Measurements from ENCODE around the gene PCSK6. TPM values are rescaled to one million over a fixed set of nuclear protein-coding genes. Genes with fewer than 3 reads are reported as not detected.
"Not testable (repeated sequence)": the region's sequence is repeated elsewhere in the genome, so short reads cannot be mapped to it uniquely, and the experiment has no call there.

PCSK6 gene
- total RNA-seq, 2 experiments from 2014 or later, result 0.46 to 0.74 TPM

GRCh38 chr15:101406526-101407195 is 82.8 kb downstream of the PCSK6 start:
- H3K9me3 Mint-ChIP-seq, result no peaks in the 10 kb centered on the region
- ChIA-PET CTCF (no interaction called here), POLR2A (no interaction called here)

DNA sequence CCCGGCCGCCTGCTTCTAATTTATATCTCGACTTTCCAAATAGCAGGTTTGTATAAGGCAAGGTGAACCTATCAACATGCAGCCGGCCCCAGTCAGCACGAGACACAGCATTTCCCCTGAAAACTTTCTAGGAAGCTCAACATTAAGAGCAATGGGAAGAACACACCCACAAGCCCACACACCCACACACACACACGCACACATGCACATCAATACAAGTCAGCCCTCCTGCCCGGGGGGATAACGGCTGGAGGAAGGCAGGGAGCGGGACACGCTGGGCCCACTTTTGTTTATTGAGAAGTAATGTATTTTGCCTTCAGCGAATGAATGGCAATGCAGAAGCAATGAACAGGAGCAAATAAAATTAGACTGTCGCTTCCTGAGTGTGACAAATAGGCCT is 83.5 kb downstream of the PCSK6 start:
- CTCF ChIA-PET, result no interaction called here
- Mint-ChIP-seq H3K4me3 (no peak overlapping the region), H3K4me1 (no peaks in the 10 kb centered on the region), H3K27me3 (no peaks in the 10 kb centered on the region), H3K36me3 (ENCODE audit: low read depth) (no peaks in the 10 kb centered on the region), H3K9me3 (no peaks in the 10 kb centered on the region), H3K27ac (no peak overlapping the region)
- POLR2A ChIA-PET, result no interaction called here
- peak; percentile 1 for DNase-seq

More at GRCh38 chr15:101406526-101407195, 82.8 kb downstream of the PCSK6 start:
- peak; percentile 2 for DNase-seq
- no peaks in the 10 kb centered on the region for H3K27me3 Mint-ChIP-seq
- no peaks in the 10 kb centered on the region for H3K4me1 Mint-ChIP-seq
- no peaks in the 10 kb centered on the region for H3K36me3 Mint-ChIP-seq (ENCODE audit: low read depth)
- no peak overlapping the region for H3K27ac Mint-ChIP-seq
- no peak overlapping the region for H3K4me3 Mint-ChIP-seq

DNA sequence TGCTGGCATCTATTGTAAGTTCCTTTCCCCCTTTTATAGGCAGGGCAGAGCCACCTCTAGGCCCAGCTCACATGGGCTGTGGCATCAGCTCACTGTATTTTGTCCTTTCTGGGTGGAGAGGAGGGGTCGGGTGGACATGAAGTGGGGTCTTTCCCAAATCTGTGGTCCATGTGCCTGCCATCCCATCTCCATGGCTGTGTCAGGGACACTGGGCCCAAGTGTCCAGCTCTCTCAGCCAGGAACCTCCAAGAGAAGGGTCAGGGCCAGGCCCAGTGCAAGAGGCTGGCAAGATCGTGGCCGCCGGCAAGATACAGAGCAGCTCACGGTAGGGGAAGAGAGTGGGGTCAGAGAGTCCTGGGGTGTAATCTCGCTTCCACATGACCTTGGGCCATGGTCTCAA is 85.3 kb downstream of the PCSK6 start:
- H3K4me3 Mint-ChIP-seq, result no peak overlapping the region
- no peak overlapping the region for H3K27ac Mint-ChIP-seq
- H3K9me3 Mint-ChIP-seq, result no peaks in the 10 kb centered on the region
- H3K36me3 Mint-ChIP-seq (ENCODE audit: low read depth), result no peaks in the 10 kb centered on the region
- ChIA-PET POLR2A (no interaction called here), CTCF (interaction anchor here (1.0 kb wide), 1 partner anchor 15 kb away, joined by 3 read pairs; no protein-coding TSS in a partner anchor)
- H3K27me3 Mint-ChIP-seq, result peaks cover 4% of the 10 kb centered on the region
- no peaks in the 10 kb centered on the region for H3K4me1 Mint-ChIP-seq
- no peak for DNase-seq

GRCh38 chr15:101402883-101403282 is 86.6 kb downstream of the PCSK6 start:
- POLR2A ChIA-PET; H3K36me3 Mint-ChIP-seq (ENCODE audit: low read depth); H3K4me3 Mint-ChIP-seq; DNase-seq; H3K4me1 Mint-ChIP-seq; H3K9me3 Mint-ChIP-seq; H3K27me3 Mint-ChIP-seq; H3K27ac Mint-ChIP-seq; CTCF ChIA-PET: not testable (repeated sequence)

GRCh38 chr15:101401286-101401685 is 88.2 kb downstream of the PCSK6 start:
- Mint-ChIP-seq H3K4me1 (no peaks in the 10 kb centered on the region), H3K27me3 (peaks cover 13% of the 10 kb centered on the region), H3K27ac (no peak overlapping the region), H3K4me3 (no peak overlapping the region), H3K9me3 (no peaks in the 10 kb centered on the region), H3K36me3 (ENCODE audit: low read depth) (no peaks in the 10 kb centered on the region)
- no peak for DNase-seq
- CTCF ChIA-PET, result no interaction called here
- POLR2A ChIA-PET, result no interaction called here

- CTCF ChIA-PET, result interaction anchor here (0.7 to 1.0 kb wide), 2 partner anchors 9 to 59 kb away, joined by 3 read pairs; no protein-coding TSS in a partner anchor
- Mint-ChIP-seq H3K4me3 (no peak overlapping the region), H3K36me3 (ENCODE audit: low read depth) (no peaks in the 10 kb centered on the region), H3K27me3 (peaks cover 20% of the 10 kb centered on the region), H3K4me1 (no peaks in the 10 kb centered on the region), H3K9me3 (no peaks in the 10 kb centered on the region), H3K27ac (no peak overlapping the region)
- DNase-seq, result peak; percentile 1
- POLR2A ChIA-PET, result no interaction called here
Observed at GRCh38 chr15:101399431-101399830, 90.1 kb downstream of the PCSK6 start.

DNA sequence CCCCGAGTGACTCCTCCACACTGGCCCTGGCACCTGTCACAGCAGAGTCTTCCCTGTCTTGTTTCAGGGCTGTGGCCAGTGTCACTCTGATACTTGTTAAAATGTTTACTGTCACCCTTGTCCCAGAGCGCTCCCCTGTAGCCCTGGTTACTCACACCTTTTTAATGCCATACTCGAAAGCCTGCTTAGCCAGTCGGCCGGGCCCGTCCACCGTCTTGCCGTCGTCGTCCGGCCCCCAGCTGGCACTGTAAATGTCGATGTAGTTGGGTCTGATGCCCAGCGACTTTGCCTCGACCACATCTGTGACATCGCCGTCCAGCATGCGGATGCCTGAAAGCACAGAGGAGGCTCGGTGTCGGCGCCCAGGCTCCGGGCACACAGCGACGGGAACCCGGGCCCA is 91.3 kb downstream of the PCSK6 start:
- no peaks in the 10 kb centered on the region for H3K9me3 Mint-ChIP-seq
- CTCF ChIA-PET, result no interaction called here
- H3K36me3 Mint-ChIP-seq (ENCODE audit: low read depth), result no peaks in the 10 kb centered on the region
- DNase-seq, result no peak
- no peak overlapping the region for H3K4me3 Mint-ChIP-seq
- no peak overlapping the region for H3K27ac Mint-ChIP-seq
- no peaks in the 10 kb centered on the region for H3K4me1 Mint-ChIP-seq
- POLR2A ChIA-PET, result no interaction called here
- peaks cover 23% of the 10 kb centered on the region for H3K27me3 Mint-ChIP-seq

GRCh38 chr15:101397521-101398003 is 91.9 kb downstream of the PCSK6 start:
- POLR2A ChIA-PET, result no interaction called here

GRCh38 chr15:101396484-101397261 is 92.8 kb downstream of the PCSK6 start:
- Mint-ChIP-seq H3K36me3 (ENCODE audit: low read depth) (no peaks in the 10 kb centered on the region), H3K4me1 (no peaks in the 10 kb centered on the region)
- CTCF ChIA-PET, result no interaction called here

More at GRCh38 chr15:101397521-101398003, 91.9 kb downstream of the PCSK6 start:
- no peak for DNase-seq
- Mint-ChIP-seq H3K4me1 (no peaks in the 10 kb centered on the region), H3K27me3 (peaks cover 24% of the 10 kb centered on the region), H3K4me3 (no peak overlapping the region), H3K27ac (no peak overlapping the region), H3K36me3 (ENCODE audit: low read depth) (no peaks in the 10 kb centered on the region), H3K9me3 (no peaks in the 10 kb centered on the region)
- CTCF ChIA-PET, result no interaction called here

DNA sequence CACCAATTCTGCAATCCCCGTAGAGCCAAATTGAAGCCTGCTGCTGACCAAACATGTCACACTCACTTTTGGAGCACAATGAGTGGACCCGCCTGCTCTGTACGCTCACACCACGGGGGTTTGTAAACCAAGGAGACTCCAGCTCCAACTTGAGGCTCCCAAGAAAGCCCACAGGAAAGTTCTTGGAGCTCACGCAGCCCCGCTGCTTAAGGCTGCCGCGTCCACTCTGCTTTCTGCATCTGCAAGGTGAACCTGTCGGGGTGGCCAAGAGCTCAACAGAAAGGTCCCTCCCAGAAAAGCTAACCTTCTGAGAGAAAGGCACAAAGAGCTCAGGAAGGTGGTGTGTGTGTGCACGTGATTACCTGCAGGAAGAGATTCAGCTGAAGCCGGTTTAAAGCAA is 94.9 kb downstream of the PCSK6 start:
- Mint-ChIP-seq H3K4me3 (no peak overlapping the region), H3K36me3 (ENCODE audit: low read depth) (no peaks in the 10 kb centered on the region), H3K27ac (no peak overlapping the region), H3K4me1 (no peaks in the 10 kb centered on the region), H3K27me3 (peaks cover 23% of the 10 kb centered on the region), H3K9me3 (no peaks in the 10 kb centered on the region)
- ChIA-PET CTCF (no interaction called here), POLR2A (no interaction called here)
- no peak for DNase-seq

More at GRCh38 chr15:101396484-101397261, 92.8 kb downstream of the PCSK6 start:
- DNase-seq, result no peak
- POLR2A ChIA-PET, result no interaction called here
- H3K27me3 Mint-ChIP-seq, result peaks cover 25% of the 10 kb centered on the region
- H3K4me3 Mint-ChIP-seq, result no peak overlapping the region
- H3K27ac Mint-ChIP-seq, result no peak overlapping the region
- H3K9me3 Mint-ChIP-seq, result no peaks in the 10 kb centered on the region

DNA sequence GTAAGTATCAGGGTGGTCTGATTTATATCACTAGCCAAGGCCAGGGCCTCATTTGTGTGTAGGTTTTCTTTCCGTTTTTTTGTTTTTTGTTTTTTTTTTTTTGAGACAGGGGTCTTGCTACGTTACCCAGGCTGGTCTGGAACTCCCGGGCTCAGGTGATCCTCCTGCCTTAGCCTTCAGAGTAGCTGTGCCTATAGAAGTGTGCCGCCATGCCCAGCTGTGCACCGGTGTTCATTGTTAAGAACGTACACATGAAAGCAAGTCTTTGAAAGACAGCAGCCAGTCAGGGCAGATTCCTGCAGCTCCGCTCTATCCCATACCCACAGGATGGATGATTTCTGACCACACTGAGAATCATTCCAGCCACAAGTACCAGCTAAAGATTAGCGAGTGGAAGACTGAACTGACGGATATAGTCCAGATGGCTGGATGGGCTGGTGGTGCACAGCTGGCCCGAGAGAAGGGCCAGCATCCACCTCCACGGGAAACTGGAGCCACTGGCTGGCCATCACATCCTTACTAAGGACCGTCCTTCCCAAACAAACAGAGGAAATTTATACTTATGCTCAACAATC is 95.4 kb downstream of the PCSK6 start:
- CTCF ChIA-PET, result no interaction called here
- DNase-seq, result no peak
- no peaks in the 10 kb centered on the region for H3K9me3 Mint-ChIP-seq
- H3K27ac Mint-ChIP-seq, result no peak overlapping the region
- POLR2A ChIA-PET, result no interaction called here
- H3K27me3 Mint-ChIP-seq, result peaks cover 23% of the 10 kb centered on the region
- no peaks in the 10 kb centered on the region for H3K36me3 Mint-ChIP-seq (ENCODE audit: low read depth)
- no peak overlapping the region for H3K4me3 Mint-ChIP-seq
- H3K4me1 Mint-ChIP-seq, result no peaks in the 10 kb centered on the region

DNA sequence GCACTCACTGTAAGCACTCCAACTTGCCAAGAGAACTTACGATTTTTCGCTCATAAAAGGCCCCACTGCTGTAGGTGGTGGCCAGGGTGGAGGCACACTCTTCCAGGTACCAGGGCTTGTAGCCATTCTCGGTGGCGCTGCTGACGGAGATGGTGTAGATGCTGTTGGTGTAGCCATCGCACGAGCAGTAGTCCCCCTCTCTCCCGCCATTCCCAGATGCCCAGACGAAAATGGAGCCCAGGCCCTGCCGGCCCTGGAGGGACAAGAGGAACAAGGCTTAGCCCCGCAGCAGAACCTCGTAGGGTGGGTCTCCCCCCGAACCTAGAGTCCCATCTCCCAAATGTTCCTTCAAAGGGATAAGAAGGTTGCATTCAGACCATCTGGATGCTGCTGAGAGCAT is 96.3 kb downstream of the PCSK6 start:
- Mint-ChIP-seq H3K9me3 (no peaks in the 10 kb centered on the region), H3K36me3 (ENCODE audit: low read depth) (no peaks in the 10 kb centered on the region), H3K27ac (no peak overlapping the region), H3K27me3 (peaks cover 21% of the 10 kb centered on the region), H3K4me3 (no peak overlapping the region), H3K4me1 (no peaks in the 10 kb centered on the region)
- DNase-seq, result no peak
- ChIA-PET CTCF (no interaction called here), POLR2A (no interaction called here)

DNA sequence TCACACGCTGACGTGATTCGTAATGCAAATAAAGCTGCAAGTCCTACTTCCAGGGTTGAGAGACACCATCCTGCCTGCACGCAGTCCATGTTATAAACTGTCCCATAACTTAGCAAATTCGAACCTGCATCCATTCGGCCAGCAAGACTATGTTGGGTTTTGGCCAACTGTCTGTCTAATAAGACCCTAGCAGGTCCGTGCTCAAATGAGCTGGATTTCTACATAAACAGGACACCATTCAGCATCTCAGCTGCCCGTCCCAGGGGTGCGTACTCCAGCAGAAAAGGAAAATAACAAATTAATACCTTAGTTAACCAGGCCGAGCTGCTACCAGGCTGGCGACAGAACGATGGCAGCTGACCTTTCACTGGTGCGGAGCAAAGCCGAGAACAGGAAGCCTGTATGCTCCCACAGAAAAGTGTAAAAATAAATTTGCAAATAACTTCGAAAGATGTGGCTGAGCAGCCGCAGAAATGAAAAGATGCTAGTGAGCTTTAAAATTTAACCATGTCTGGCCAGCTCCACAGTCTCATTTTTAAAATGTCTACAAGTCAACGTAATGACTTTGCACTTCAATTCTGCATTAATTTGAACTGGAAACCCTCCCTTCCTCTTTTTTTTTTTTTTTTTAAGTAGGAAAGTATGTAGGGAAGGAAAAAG is 97.4 kb downstream of the PCSK6 start:
- ChIA-PET POLR2A (no interaction called here), CTCF (interaction anchor here (1.0 kb wide), 1 partner anchor 33 kb away, joined by 3 read pairs; no protein-coding TSS in a partner anchor)
- H3K27ac Mint-ChIP-seq, result no peak overlapping the region
- no peak overlapping the region for H3K4me3 Mint-ChIP-seq
- DNase-seq, result no peak
- peaks cover 14% of the 10 kb centered on the region for H3K27me3 Mint-ChIP-seq
- H3K9me3 Mint-ChIP-seq, result no peaks in the 10 kb centered on the region
- H3K4me1 Mint-ChIP-seq, result no peaks in the 10 kb centered on the region
- no peaks in the 10 kb centered on the region for H3K36me3 Mint-ChIP-seq (ENCODE audit: low read depth)

Measured in activated CD4-positive, alpha-beta T cell treated with anti-CD3 and anti-CD28 coated beads, Interleukin-2, amount 10 ng/mL, durations not matched to agents 7 days and 5 days (primary cell).